ENCODE results near the gene SETD3. TPM values are rescaled to one million over a fixed set of nuclear protein-coding genes. Genes with fewer than 3 reads are reported as not detected.
A peak's percentile ranks its signal among the peaks of the same experiment; 100 is the strongest.

SETD3 gene
- total RNA-seq, 2 donors from 2014 or later, result 57.8 to 68.1 TPM

GRCh38 chr14:99513946-99514551, 33.4 kb upstream of the SETD3 start:
- peaks cover 29% of the 10 kb centered on the region for H3K36me3 ChIP-seq (ENCODE audit: control insufficient read depth, insufficient read depth, low read length)

GRCh38 chr14:99513183-99513694, 32.6 kb upstream of the SETD3 start:
- H3K4me1 Mint-ChIP-seq, result peaks cover 3% of the 10 kb centered on the region
- Histone ChIP-seq H3K27ac (ENCODE audit: low read depth, low read length) (no peak overlapping the region), H3K27me3 (ENCODE audit: control insufficient read depth, insufficient read depth, low read length, poor library complexity, severe bottlenecking) (no peaks in the 10 kb centered on the region), H3K4me3 (ENCODE audit: low read length) (no peak overlapping the region), H3K36me3 (ENCODE audit: control insufficient read depth, insufficient read depth, low read length) (peaks cover 37% of the 10 kb centered on the region), H3K9ac (ENCODE audit: extremely low read depth, low read length, poor library complexity, severe bottlenecking) (no peak overlapping the region), H3K9me3 (ENCODE audit: control insufficient read depth, low read length) (no peaks in the 10 kb centered on the region), H3K4me1 (ENCODE audit: control insufficient read depth, insufficient read depth, low read length) (no peaks in the 10 kb centered on the region)
- H3K4me3 Mint-ChIP-seq, result no peak overlapping the region
- no peaks in the 10 kb centered on the region for H3K9me3 Mint-ChIP-seq
- 94 to 98% methylated on average over 7 to 15 of the region's 15 CpGs for WGBS, 2 experiments (ENCODE audit: insufficient coverage in 1 of 2, insufficient read length in 1 of 2)
- no peak for TF ChIP-seq CTCF (conservative IDR thresholded peaks at IDR 0.05)
- no peak for DNase-seq
- H3K27ac Mint-ChIP-seq, result no peak overlapping the region
- peaks cover 18% of the 10 kb centered on the region for H3K36me3 Mint-ChIP-seq (ENCODE audit: low read depth)
- H3K27me3 Mint-ChIP-seq (ENCODE audit: insufficient read depth), result no peaks in the 10 kb centered on the region

More at GRCh38 chr14:99513946-99514551, 33.4 kb upstream of the SETD3 start:
- Mint-ChIP-seq H3K9me3 (no peaks in the 10 kb centered on the region), H3K27me3 (ENCODE audit: insufficient read depth) (no peaks in the 10 kb centered on the region), H3K27ac (peak overlapping the region; percentile 14), H3K4me1 (peaks cover 3% of the 10 kb centered on the region), H3K4me3 (no peak overlapping the region), H3K36me3 (ENCODE audit: low read depth) (peaks cover 10% of the 10 kb centered on the region)
- H3K9ac ChIP-seq (ENCODE audit: extremely low read depth, low read length, poor library complexity, severe bottlenecking), result no peak overlapping the region
- no peaks in the 10 kb centered on the region for H3K9me3 ChIP-seq (ENCODE audit: control insufficient read depth, low read length)
- no peak overlapping the region for H3K27ac ChIP-seq (ENCODE audit: low read depth, low read length)
- H3K4me3 ChIP-seq (ENCODE audit: low read length), result no peak overlapping the region
- TF ChIP-seq CTCF (conservative IDR thresholded peaks at IDR 0.05), result no peak
- WGBS, 2 experiments (ENCODE audit: insufficient coverage in 1 of 2, insufficient read length in 1 of 2), result 90 to 92% methylated on average over 9 to 13 of the region's 13 CpGs
- DNase-seq, result peak; percentile 48
- H3K4me1 ChIP-seq (ENCODE audit: control insufficient read depth, insufficient read depth, low read length), result no peaks in the 10 kb centered on the region
- H3K27me3 ChIP-seq (ENCODE audit: control insufficient read depth, insufficient read depth, low read length, poor library complexity, severe bottlenecking), result no peaks in the 10 kb centered on the region

GRCh38 chr14:99512571-99513182, 32.0 kb upstream of the SETD3 start:
- no peak overlapping the region for H3K4me3 Mint-ChIP-seq
- Histone ChIP-seq H3K4me1 (ENCODE audit: control insufficient read depth, insufficient read depth, low read length) (no peaks in the 10 kb centered on the region), H3K27ac (ENCODE audit: low read depth, low read length) (no peak overlapping the region), H3K27me3 (ENCODE audit: control insufficient read depth, insufficient read depth, low read length, poor library complexity, severe bottlenecking) (no peaks in the 10 kb centered on the region), H3K4me3 (ENCODE audit: low read length) (no peak overlapping the region), H3K36me3 (ENCODE audit: control insufficient read depth, insufficient read depth, low read length) (peaks cover 42% of the 10 kb centered on the region), H3K9ac (ENCODE audit: extremely low read depth, low read length, poor library complexity, severe bottlenecking) (no peak overlapping the region), H3K9me3 (ENCODE audit: control insufficient read depth, low read length) (no peaks in the 10 kb centered on the region)
- H3K36me3 Mint-ChIP-seq (ENCODE audit: low read depth), result peaks cover 23% of the 10 kb centered on the region
- no peak for DNase-seq
- H3K27me3 Mint-ChIP-seq (ENCODE audit: insufficient read depth), result no peaks in the 10 kb centered on the region
- no peaks in the 10 kb centered on the region for H3K9me3 Mint-ChIP-seq
- H3K27ac Mint-ChIP-seq, result no peak overlapping the region
- H3K4me1 Mint-ChIP-seq, result peaks cover 3% of the 10 kb centered on the region
- WGBS, 2 experiments (ENCODE audit: insufficient coverage in 1 of 2, insufficient read length in 1 of 2), result 90 to 94% methylated on average over 15 to 16 of the region's 16 CpGs
- no peak for TF ChIP-seq CTCF (conservative IDR thresholded peaks at IDR 0.05)
